GM12874 (cell line): ENCODE results near the gene TM4SF4.

ENCODE experiments used
- CTCF ChIP-seq: IDR thresholded peaks from 2 replicates; pipeline ENCODE4 v1.5.1; 2011; ENCODE audit warnings: low read depth, mild to moderate bottlenecking, control low read depth, low read length, moderate library complexity; ENCODE audit not compliant: insufficient read depth

The TM4SF4 gene

GRCh38 chr3:149529099-149529498 lies 54.6 kb downstream of the TM4SF4 start:
- TF ChIP-seq CTCF = no peak

- TF ChIP-seq CTCF = no peak
These were observed 58.1 kb downstream of the TM4SF4 start for GRCh38 chr3:149532489-149533180.

GRCh38 chr3:149534082-149534481 lies 59.6 kb downstream of the TM4SF4 start:
- no peak for TF ChIP-seq CTCF

- no peak for TF ChIP-seq CTCF
These were observed 60.3 kb downstream of the TM4SF4 start for GRCh38 chr3:149534671-149535332.

- TF ChIP-seq CTCF = no peak
These were observed 60.8 kb downstream of the TM4SF4 start for GRCh38 chr3:149535333-149535685.

- TF ChIP-seq CTCF = no peak
These were observed 61.9 kb downstream of the TM4SF4 start for GRCh38 chr3:149536429-149536828.

- TF ChIP-seq CTCF = no peak
These were observed 63.9 kb downstream of the TM4SF4 start for GRCh38 chr3:149538371-149538770.
